ENCODE data around the gene TFF1. TPM values are rescaled to one million over a fixed set of nuclear protein-coding genes. Genes with fewer than 3 reads are reported as not detected.
A peak's percentile ranks its signal among the peaks of the same experiment; 100 is the strongest.

Gene TFF1
- total RNA-seq, 2 experiments from 2014 or later, result 1.1 TPM; not detected in 1

GRCh38 chr21:42320791-42321190, 45.5 kb downstream of the TFF1 start:
- Mint-ChIP-seq H3K4me1 (ENCODE audit: low read depth) (peaks cover 5% of the 10 kb centered on the region), H3K9me3 (no peaks in the 10 kb centered on the region), H3K27me3 (peaks cover 5% of the 10 kb centered on the region), H3K27ac (no peak overlapping the region), H3K4me3 (no peak overlapping the region), H3K36me3 (ENCODE audit: low read depth) (no peaks in the 10 kb centered on the region)
- intact Hi-C loops (cut with micrococcal nuclease), result no loop called here
- DNase-seq (no peak), ATAC-seq (no peak)
- ChIA-PET CTCF (interaction anchor here (1.2 kb wide), 1 partner anchor 10 kb away, joined by 4 read pairs; no protein-coding TSS in a partner anchor), POLR2A (no interaction called here)
- no peak for TF ChIP-seq CTCF (IDR thresholded peaks at IDR 0.05)

DNA sequence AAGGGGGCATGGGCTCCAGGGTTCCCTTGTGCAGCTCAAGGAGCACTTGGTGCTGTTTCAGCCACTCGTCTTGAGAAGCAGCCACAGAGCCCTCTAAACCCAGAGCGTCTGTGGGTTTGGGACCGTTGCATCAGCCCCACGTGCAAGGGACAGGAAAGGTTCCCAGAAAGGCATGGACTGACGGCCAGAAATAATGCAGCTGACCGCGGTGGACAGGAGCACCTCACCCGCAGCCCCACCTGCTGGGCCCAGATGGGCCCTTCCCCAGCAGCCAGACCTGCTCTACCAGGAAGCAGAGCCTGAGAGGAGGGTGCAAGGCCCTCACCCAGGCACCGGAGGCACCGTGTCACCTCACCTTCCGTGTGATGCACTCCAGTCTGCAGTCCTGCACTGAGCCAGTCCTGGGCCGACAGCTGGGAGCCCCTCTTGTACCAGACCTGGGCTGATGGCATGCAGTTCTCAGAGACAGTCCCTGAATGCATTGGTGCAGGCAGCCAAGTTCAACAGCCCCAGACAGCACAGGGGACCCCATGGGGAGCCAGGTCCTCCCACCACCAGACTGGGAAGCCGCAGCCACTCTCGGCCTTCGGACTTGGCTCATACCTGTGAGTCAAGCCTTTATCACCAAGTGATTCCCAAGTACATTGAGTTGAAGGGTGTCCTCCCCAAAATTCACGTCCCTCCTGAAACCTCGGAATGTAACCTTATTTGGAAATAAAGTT, 46.3 kb downstream of the TFF1 start:
- no peaks in the 10 kb centered on the region for H3K36me3 Mint-ChIP-seq (ENCODE audit: low read depth)
- H3K27me3 Mint-ChIP-seq, result peaks cover 5% of the 10 kb centered on the region
- DNase-seq (no peak), ATAC-seq (no peak)
- no peak overlapping the region for H3K27ac Mint-ChIP-seq
- CTCF ChIA-PET, result interaction anchor here (1.2 kb wide), 3 partner anchors 10 to 175 kb away, joined by 4 to 5 read pairs (median 4); no protein-coding TSS in a partner anchor
- no peaks in the 10 kb centered on the region for H3K9me3 Mint-ChIP-seq
- H3K4me3 Mint-ChIP-seq, result no peak overlapping the region
- peaks cover 5% of the 10 kb centered on the region for H3K4me1 Mint-ChIP-seq (ENCODE audit: low read depth)
- POLR2A ChIA-PET, result no interaction called here
- intact Hi-C loops (cut with micrococcal nuclease), result no loop called here
- no peak for TF ChIP-seq CTCF (IDR thresholded peaks at IDR 0.05)

DNA sequence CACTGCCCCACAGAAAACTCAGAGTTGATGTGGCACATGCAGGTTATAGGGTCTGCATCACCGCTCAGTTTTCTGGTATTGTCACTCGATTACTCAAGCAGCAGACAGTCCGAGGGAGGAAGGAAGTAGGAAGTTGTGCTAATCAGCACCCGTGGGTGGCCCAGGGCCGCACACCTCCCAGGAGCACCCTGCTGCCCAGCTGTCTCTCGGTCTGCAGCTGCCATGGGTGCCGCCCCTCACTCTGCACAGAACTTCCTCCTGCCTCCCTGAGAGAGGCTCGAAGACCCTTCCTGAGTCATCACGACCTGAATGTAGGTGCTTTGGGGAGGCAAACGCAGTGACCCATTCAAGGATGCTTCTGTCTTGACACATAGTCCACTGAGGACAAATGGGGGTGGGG, 47.0 kb downstream of the TFF1 start:
- DNase-seq (peak; percentile 24), ATAC-seq (peak; percentile 76)
- H3K4me3 Mint-ChIP-seq, result no peak overlapping the region
- ChIA-PET POLR2A (no interaction called here), CTCF (interaction anchor here (1.1 to 1.2 kb wide), 3 partner anchors 9 to 174 kb away, joined by 4 to 5 read pairs (median 4); no protein-coding TSS in a partner anchor)
- no peak for TF ChIP-seq CTCF (IDR thresholded peaks at IDR 0.05)
- H3K4me1 Mint-ChIP-seq (ENCODE audit: low read depth), result peaks cover 5% of the 10 kb centered on the region
- no peaks in the 10 kb centered on the region for H3K9me3 Mint-ChIP-seq
- peak overlapping the region; percentile 24 for H3K27ac Mint-ChIP-seq
- intact Hi-C loops (cut with micrococcal nuclease), result no loop called here
- H3K27me3 Mint-ChIP-seq, result peaks cover 4% of the 10 kb centered on the region
- H3K36me3 Mint-ChIP-seq (ENCODE audit: low read depth), result no peaks in the 10 kb centered on the region

DNA sequence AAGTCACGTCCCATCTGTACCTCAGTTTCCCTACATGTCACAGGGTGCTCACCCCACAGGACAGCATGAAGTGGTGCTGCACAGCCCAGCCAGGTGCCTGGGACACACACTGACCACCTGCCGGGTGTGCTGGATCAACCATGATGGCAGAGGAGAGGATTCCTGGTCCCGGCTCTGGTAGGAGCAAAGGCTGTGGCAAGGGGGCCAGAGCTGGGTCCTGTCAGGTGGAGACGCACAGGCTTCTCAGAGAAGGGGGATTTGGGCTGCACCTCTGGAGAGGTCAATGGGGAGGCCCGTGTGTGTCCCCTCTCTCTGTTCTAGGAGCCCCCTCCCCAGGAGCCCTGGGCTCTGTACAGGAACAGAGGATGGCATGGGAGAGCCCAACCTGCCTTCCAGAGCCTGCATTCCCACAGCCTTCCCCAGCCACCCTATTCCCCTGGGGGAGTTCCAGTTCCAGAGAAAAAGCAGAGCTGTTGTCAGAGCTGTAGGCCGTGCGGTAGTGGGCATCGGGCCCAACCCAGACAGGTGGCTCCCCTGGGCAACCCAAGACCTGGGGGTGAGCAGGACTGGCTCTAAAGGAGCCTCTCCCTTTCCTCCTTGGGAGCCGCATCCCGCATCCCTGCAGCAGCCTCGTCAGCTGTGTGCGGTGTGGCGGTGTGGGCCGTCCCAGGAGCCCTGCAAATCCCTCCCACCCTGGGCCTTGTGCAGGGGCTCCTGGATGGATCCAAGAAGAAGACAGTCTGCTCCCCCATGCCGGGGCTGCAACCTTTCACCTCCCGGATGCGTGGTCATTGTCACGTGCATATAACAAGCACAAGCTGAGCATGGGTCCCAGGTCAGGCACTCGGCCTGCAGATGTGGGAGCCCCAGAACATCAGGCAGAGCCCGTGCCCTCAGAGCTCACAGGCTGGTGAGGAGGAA, 48.2 kb downstream of the TFF1 start:
- H3K4me1 Mint-ChIP-seq (ENCODE audit: low read depth), result peaks cover 5% of the 10 kb centered on the region
- ATAC-seq (no peak), DNase-seq (no peak)
- ChIA-PET POLR2A (no interaction called here), CTCF (interaction anchor here (1.1 to 1.2 kb wide), 2 partner anchors 9 to 63 kb away, joined by 4 to 5 read pairs; no protein-coding TSS in a partner anchor)
- no peak overlapping the region for H3K4me3 Mint-ChIP-seq
- intact Hi-C loops (cut with micrococcal nuclease), result no loop called here
- no peaks in the 10 kb centered on the region for H3K9me3 Mint-ChIP-seq
- H3K36me3 Mint-ChIP-seq (ENCODE audit: low read depth), result no peaks in the 10 kb centered on the region
- no peaks in the 10 kb centered on the region for H3K27me3 Mint-ChIP-seq
- TF ChIP-seq CTCF (IDR thresholded peaks at IDR 0.05), result no peak
- no peak overlapping the region for H3K27ac Mint-ChIP-seq
